H1 (cell line): ENCODE results near the gene EXOC1L. TPM values are rescaled to one million over a fixed set of nuclear protein-coding genes. Genes with fewer than 3 reads are reported as not detected.

Experiments used
- CTCF ChIA-PET: fragments of 300-600 bp; sonication (Branson Sonifier 250); formaldehyde crosslinking; loops from one replicate; lab custom pipeline; 2021; ENCODE audit not compliant: partially characterized antibody; lab: Charles Lee
- POLR2A ChIA-PET: fragments of 300-600 bp; sonication (Branson Sonifier 250); formaldehyde crosslinking; loops from one replicate; lab custom pipeline; 2021; ENCODE audit warnings: inconsistent platforms; ENCODE audit not compliant: partially characterized antibody; lab: Charles Lee
- DNase-seq, 2 experiments: peaks; one replicate each; pipeline versions ENCODE4 v3.0.0 to v3.0.0-alpha.2; 2010 to 2022; ENCODE audit warnings: low spot score in 2 of 2, low read depth in 1 of 2, mixed read lengths in 1 of 2
- FAIRE-seq: peaks from 2 replicates; lab custom pipeline; 2011; peaks lifted over from hg19 to GRCh38; lab: Jason Lieb, UNC
- H2AFZ ChIP-seq: 2 replicates; pipeline ENCODE4 v1.8.1; 2012; ENCODE audit warnings: low read length, inconsistent platforms
- H2AK5ac ChIP-seq: 2 replicates; pipeline ENCODE4 v1.6.1; 2013; ENCODE audit warnings: low read depth, low read length
- H2BK120ac ChIP-seq: replicated peaks from 2 replicates; pipeline ENCODE3; 2013; ENCODE audit warnings: low read depth, low read length, inconsistent platforms
- H2BK12ac ChIP-seq: 2 replicates; pipeline ENCODE4 v1.6.1; 2013; ENCODE audit warnings: low read depth, low read length
- H2BK15ac ChIP-seq: 2 replicates; pipeline ENCODE4 v1.6.1; 2013; ENCODE audit warnings: low read length
- H2BK20ac ChIP-seq: 2 replicates; pipeline ENCODE4 v1.6.1; 2013; ENCODE audit warnings: low read length
- H2BK5ac ChIP-seq: 2 replicates; pipeline ENCODE4 v1.6.1; 2013; ENCODE audit warnings: low read depth, low read length
- H3K14ac ChIP-seq: 2 replicates; pipeline ENCODE4 v1.6.1; 2013; ENCODE audit warnings: inconsistent platforms; ENCODE audit not compliant: insufficient read length
- H3K18ac ChIP-seq: 2 replicates; pipeline ENCODE4 v1.6.1; 2013; ENCODE audit warnings: low read length; ENCODE audit errors: extremely low read depth
- H3K23ac ChIP-seq: 2 replicates; pipeline ENCODE4 v1.6.1; 2013; ENCODE audit warnings: inconsistent platforms; ENCODE audit not compliant: insufficient read length
- H3K23me2 ChIP-seq: 2 replicates; pipeline ENCODE4 v1.6.1; 2013; ENCODE audit warnings: low read depth, low read length
- H3K27ac ChIP-seq: 2 replicates; pipeline ENCODE4 v1.6.1; 2011; ENCODE audit warnings: low read depth, low read length, inconsistent platforms
- H3K27me3 ChIP-seq, 4 experiments: replicated peaks in 1 of 4; 1 replicate in 1 of 4; 2 replicates in 3 of 4; pipeline versions ENCODE4 v1.6.1 to v1.8.1; 2011 to 2013; ENCODE audit warnings: low read length in 3 of 4, mild to moderate bottlenecking in 3 of 4, inconsistent platforms in 2 of 4, mixed read lengths in 2 of 4, moderate library complexity in 1 of 4; ENCODE audit not compliant: control insufficient read depth in 3 of 4, insufficient read depth in 3 of 4; ENCODE audit errors: extremely low read depth in 1 of 4
- H3K36me3 ChIP-seq, 4 experiments: 2 replicates each; pipeline versions ENCODE4 v1.6.1 to v1.8.1; 2011 to 2013; ENCODE audit warnings: mild to moderate bottlenecking in 4 of 4, low read length in 3 of 4, moderate library complexity in 2 of 4, control low read depth in 1 of 4, inconsistent platforms in 1 of 4; ENCODE audit not compliant: insufficient read depth in 4 of 4, control insufficient read depth in 2 of 4
- H3K4ac ChIP-seq: replicated peaks from 2 replicates; pipeline ENCODE3; 2013; ENCODE audit warnings: low read length, low read depth, mixed read lengths, inconsistent platforms; ENCODE audit not compliant: insufficient read length
- H3K4me1 ChIP-seq, 4 experiments: replicated peaks in 1 of 4; 1 replicate in 1 of 4; 2 replicates in 3 of 4; pipeline versions ENCODE4 v1.6.1 to v1.8.1; 2011 to 2013; ENCODE audit warnings: low read length in 3 of 4, inconsistent platforms in 2 of 4, mixed read lengths in 1 of 4; ENCODE audit not compliant: insufficient read depth in 4 of 4, control insufficient read depth in 3 of 4
- H3K4me2 ChIP-seq, 2 experiments: 2 replicates each; pipeline versions ENCODE4 v1.6.1 to v1.8.1; 2011 to 2013; ENCODE audit warnings: low read depth in 2 of 2, low read length in 2 of 2, control low read depth in 1 of 2, inconsistent platforms in 1 of 2, mild to moderate bottlenecking in 1 of 2; ENCODE audit not compliant: insufficient read depth in 1 of 2
- H3K4me3 ChIP-seq, 4 experiments: fragments of 200-600, 300-600 bp in 1 of 4; sonication (generic), shearing (Covaris generic), sonication (Bioruptor Twin) in 1 of 4; 2 replicates each; pipeline versions ENCODE4 v1.5.1 to v1.8.1; 2011 to 2016; ENCODE audit warnings: low read length in 4 of 4, low read depth in 3 of 4, control low read depth in 2 of 4, inconsistent platforms in 2 of 4, mild to moderate bottlenecking in 2 of 4, mixed read lengths in 1 of 4, moderate library complexity in 1 of 4; ENCODE audit not compliant: insufficient read depth in 2 of 4; ENCODE audit errors: extremely low read depth in 1 of 4
- H3K56ac ChIP-seq: replicated peaks from 2 replicates; pipeline ENCODE3; 2013; ENCODE audit warnings: low read depth, mild to moderate bottlenecking, mixed read lengths, low read length, inconsistent platforms; ENCODE audit not compliant: insufficient read length
- H3K79me1 ChIP-seq: 2 replicates; pipeline ENCODE4 v1.6.1; 2013; ENCODE audit warnings: low read depth, low read length, control low read depth
- H3K79me2 ChIP-seq, 2 experiments: 2 replicates each; pipeline versions ENCODE4 v1.6.1 to v1.8.1; 2012 to 2013; ENCODE audit warnings: low read length in 2 of 2, mild to moderate bottlenecking in 2 of 2, inconsistent platforms in 1 of 2; ENCODE audit not compliant: insufficient read depth in 2 of 2, control insufficient read depth in 1 of 2
- H3K9ac ChIP-seq, 4 experiments: replicated peaks in 1 of 4; 1 replicate in 1 of 4; 2 replicates in 3 of 4; pipeline versions ENCODE4 v1.6.1 to v1.8.1; 2011 to 2013; ENCODE audit warnings: low read depth in 3 of 4, low read length in 3 of 4, control low read depth in 2 of 4, mild to moderate bottlenecking in 2 of 4, moderate library complexity in 2 of 4, inconsistent platforms in 1 of 4; ENCODE audit errors: extremely low read depth in 1 of 4
- H3K9me3 ChIP-seq, 2 experiments: 2 replicates each; pipeline versions ENCODE4 v1.6.1 to v1.8.1; 2012 to 2013; ENCODE audit warnings: mild to moderate bottlenecking in 2 of 2, moderate library complexity in 2 of 2, control low read depth in 1 of 2, inconsistent platforms in 1 of 2, low read depth in 1 of 2, low read length in 1 of 2, mixed read lengths in 1 of 2; ENCODE audit not compliant: insufficient read depth in 2 of 2
- H4K20me1 ChIP-seq, 2 experiments: replicated peaks in 1 of 2; 2 replicates each; pipeline versions ENCODE3 to v1.8.1; 2011 to 2013; ENCODE audit warnings: inconsistent platforms in 2 of 2, low read length in 2 of 2, mild to moderate bottlenecking in 1 of 2; ENCODE audit not compliant: insufficient read depth in 2 of 2, control insufficient read depth in 1 of 2
- H4K5ac ChIP-seq: 2 replicates; pipeline ENCODE4 v1.6.1; 2013; ENCODE audit warnings: low read length, low read depth, mixed read lengths, inconsistent platforms; ENCODE audit not compliant: insufficient read length
- H4K8ac ChIP-seq: 2 replicates; pipeline ENCODE4 v1.8.0; 2013; ENCODE audit warnings: mild to moderate bottlenecking, moderate library complexity, low read length, inconsistent platforms; ENCODE audit not compliant: insufficient read depth; ENCODE audit errors: extremely low read depth
- H4K91ac ChIP-seq: replicated peaks from 2 replicates; pipeline ENCODE3; 2013; ENCODE audit warnings: low read length, mixed read lengths, inconsistent platforms; ENCODE audit not compliant: insufficient read length
- ASH2L ChIP-seq: fragments of 200-600, 300-600 bp; sonication (generic); IDR thresholded peaks from one replicate; pipeline ENCODE4 v1.7.1; 2017; ENCODE audit warnings: low read length
- ATF2 ChIP-seq: IDR thresholded peaks from 2 replicates; pipeline ENCODE4 v1.6.1; 2012; ENCODE audit warnings: low read length, inconsistent platforms
- BRCA1 ChIP-seq: IDR thresholded peaks from 2 replicates; pipeline ENCODE4 v1.6.1; 2012; ENCODE audit warnings: low read depth, low read length, improper control_type of control experiment
- CBX8 ChIP-seq: fragments of 300-800, 300-1000 bp; sonication (generic); IDR thresholded peaks from 2 replicates; pipeline ENCODE4 v1.7.1; 2016; ENCODE audit warnings: low read depth, low read length, borderline replicate concordance
- CREB1 ChIP-seq: IDR thresholded peaks from 2 replicates; pipeline ENCODE4 v1.6.1; 2012; ENCODE audit warnings: inconsistent platforms
- EP300 ChIP-seq, 2 experiments: IDR thresholded peaks; 1 replicate in 1 of 2; 2 replicates in 1 of 2; pipeline ENCODE4 v1.6.1; 2011 to 2012; ENCODE audit warnings: low read depth in 2 of 2, low read length in 2 of 2, mild to moderate bottlenecking in 2 of 2, borderline replicate concordance in 1 of 2, inconsistent platforms in 1 of 2, moderate library complexity in 1 of 2
- GABPA ChIP-seq: IDR thresholded peaks from 2 replicates; pipeline ENCODE4 v1.6.1; 2011; ENCODE audit warnings: mild to moderate bottlenecking, low read length, moderate library complexity, borderline replicate concordance; ENCODE audit not compliant: insufficient read depth
- HDAC2 ChIP-seq, 2 experiments: fragments of 300-600 bp in 1 of 2; sonication (generic) in 1 of 2; IDR thresholded peaks; 2 replicates each; pipeline ENCODE4 v1.6.1; 2011 to 2012; ENCODE audit warnings: low read depth in 2 of 2, low read length in 2 of 2, mild to moderate bottlenecking in 2 of 2, moderate library complexity in 2 of 2, borderline replicate concordance in 1 of 2, inconsistent platforms in 1 of 2
- KDM1A ChIP-seq: fragments of 200-600, 300-600 bp; sonication (generic); IDR thresholded peaks from 2 replicates; pipeline ENCODE4 v1.7.1; 2016; ENCODE audit warnings: mild to moderate bottlenecking, low read length, borderline replicate concordance
- SAP30 ChIP-seq: fragments of 300-600 bp; sonication (generic); IDR thresholded peaks from 2 replicates; pipeline ENCODE4 v1.7.1; 2012; ENCODE audit warnings: low read length, moderate library complexity, mild to moderate bottlenecking, inconsistent platforms; ENCODE audit not compliant: insufficient read depth, insufficient replicate concordance
- SIN3A ChIP-seq, 2 experiments: IDR thresholded peaks in 1 of 2; conservative IDR thresholded peaks in 1 of 2; 2 replicates each; pipeline ENCODE4 v1.6.1; 2011 to 2012; ENCODE audit warnings: low read length in 2 of 2, improper control_type of control experiment in 1 of 2, low read depth in 1 of 2, mild to moderate bottlenecking in 1 of 2
- SIX5 ChIP-seq: IDR thresholded peaks from 2 replicates; pipeline ENCODE4 v1.6.1; 2011; ENCODE audit warnings: mild to moderate bottlenecking, low read depth, low read length
- WGBS, 2 experiments: shearing (Covaris generic) in 1 of 2; methylation state at CpG; one replicate each; pipeline versions ENCODE4 v1.1.6 to v1.1.7; 2013 to 2015; ENCODE audit warnings: low lambda C conversion rate in 2 of 2, mixed read lengths in 2 of 2, inconsistent platforms in 1 of 2, low coverage in 1 of 2, missing lambda C conversion rate in 1 of 2; ENCODE audit not compliant: insufficient replicate concordance in 2 of 2, insufficient coverage in 1 of 2, insufficient read length in 1 of 2; ENCODE audit errors: extremely low coverage in 1 of 2, missing lambda C conversion rate in 1 of 2; 5-methylcytosine and 5-hydroxymethylcytosine counted together
- polyA plus RNA-seq, 7 experiments: library from polyadenylated mRNA; depleted of rRNA in 3 of 7; stranded (reverse) in 5 of 7; unstranded in 2 of 7; fragments of >200 nt in 5 of 7; fragments of 200-250 nt in 2 of 7; gene quantifications; 1 replicate in 5 of 7; 2 replicates in 1 of 7; 4 replicates in 1 of 7; pipeline versions ENCODE4 v1.2.1 to v1.2.3, GENCODE V29; 2011 to 2013; ENCODE audit warnings: missing spikeins in 2 of 7, mixed read lengths in 2 of 7
- total RNA-seq: library from RNA; stranded (reverse); fragmentation: NEBNext Ultra II Directional; extraction: Animal tissue kit (Norgen Biotek cat#: 25700); gene quantifications from 2 replicates; pipeline ENCODE4 v1.2.1, GENCODE V29; 2021

EXOC1L gene
- total and polyA plus RNA-seq, 2 of the 8 experiments (the other 6 are each of a cell fraction or from before 2014, with no cell fraction given): 0.08 TPM; not detected in 1

- Histone ChIP-seq H3K23me2 (no peaks in the 10 kb centered on the region), H2AFZ (no peak overlapping the region), H3K4me2 (no peak overlapping the region), H3K27ac (no peak overlapping the region), H4K5ac (no peak overlapping the region), H2BK12ac (no peak overlapping the region), H3K23ac (no peak overlapping the region), H2BK20ac (no peak overlapping the region), H4K20me1 (no peaks in the 10 kb centered on the region), H3K18ac (no peak overlapping the region), H3K56ac (no peak overlapping the region), H2BK15ac (no peak overlapping the region), H3K4ac (no peak overlapping the region), H3K14ac (no peak overlapping the region), H3K36me3 (no peaks in the 10 kb centered on the region), H2AK5ac (no peak overlapping the region), H3K79me1 (no peaks in the 10 kb centered on the region), H3K9me3 (no peaks in the 10 kb centered on the region), H3K9ac (no peak overlapping the region), H2BK120ac (no peak overlapping the region), H4K91ac (no peak overlapping the region), H2BK5ac (no peak overlapping the region), H3K79me2 (no peaks in the 10 kb centered on the region), H3K4me1 (no peaks in the 10 kb centered on the region), H3K27me3 (no peaks in the 10 kb centered on the region), H4K8ac (no peak overlapping the region), H3K4me3 (no peak overlapping the region)
- ChIA-PET CTCF (interaction anchor here (0.6 to 2.7 kb wide), 5 partner anchors 10 to 57 kb away, joined by 3 to 11 read pairs (median 4); partner anchors contain the start of gene EXOC1L), POLR2A (interaction anchor here (2.6 kb wide), 1 partner anchor 11 kb away, joined by 6 read pairs; the partner anchor contains the start of gene EXOC1L)
- DNase-seq (no peak), FAIRE-seq (no peak)
- WGBS, 2 experiments: 80% methylated on average over 2 of the region's 2 CpGs; no CpG with 5 or more reads in 1 of the 2 experiments
- TF ChIP-seq CBX8 (no peak), SAP30 (no peak), CREB1 (no peak), SIN3A (conservative IDR thresholded peaks at IDR 0.05 in 1 of 2, IDR thresholded peaks at IDR 0.05 in 1 of 2; ENCODE audit: low read depth in 1 of 2, low read length in 2 of 2) (no peak), HDAC2 (IDR thresholded peaks at IDR 0.05; ENCODE audit: borderline replicate concordance in 1 of 2, low read depth in 2 of 2, low read length in 2 of 2) (no peak), BRCA1 (no peak), GABPA (no peak), ASH2L (no peak), SIX5 (no peak), KDM1A (no peak), EP300 (IDR thresholded peaks at IDR 0.05; ENCODE audit: borderline replicate concordance in 1 of 2, low read depth in 2 of 2, low read length in 2 of 2) (no peak), ATF2 (no peak)
Observed at GRCh38 chr4:55808186-55808585, 11.4 kb upstream of the EXOC1L start.
